NCI-H1092 (cell line): ENCODE data around the gene STEAP1.
"Not testable (repeated sequence)": the region's sequence is repeated elsewhere in the genome, so short reads cannot be mapped to it uniquely, and the experiment has no call there.

Experiments used
- DNase-seq: peaks from one replicate; lab custom pipeline; 2025; lab: John Stamatoyannopoulos, UW

STEAP1 gene

DNA sequence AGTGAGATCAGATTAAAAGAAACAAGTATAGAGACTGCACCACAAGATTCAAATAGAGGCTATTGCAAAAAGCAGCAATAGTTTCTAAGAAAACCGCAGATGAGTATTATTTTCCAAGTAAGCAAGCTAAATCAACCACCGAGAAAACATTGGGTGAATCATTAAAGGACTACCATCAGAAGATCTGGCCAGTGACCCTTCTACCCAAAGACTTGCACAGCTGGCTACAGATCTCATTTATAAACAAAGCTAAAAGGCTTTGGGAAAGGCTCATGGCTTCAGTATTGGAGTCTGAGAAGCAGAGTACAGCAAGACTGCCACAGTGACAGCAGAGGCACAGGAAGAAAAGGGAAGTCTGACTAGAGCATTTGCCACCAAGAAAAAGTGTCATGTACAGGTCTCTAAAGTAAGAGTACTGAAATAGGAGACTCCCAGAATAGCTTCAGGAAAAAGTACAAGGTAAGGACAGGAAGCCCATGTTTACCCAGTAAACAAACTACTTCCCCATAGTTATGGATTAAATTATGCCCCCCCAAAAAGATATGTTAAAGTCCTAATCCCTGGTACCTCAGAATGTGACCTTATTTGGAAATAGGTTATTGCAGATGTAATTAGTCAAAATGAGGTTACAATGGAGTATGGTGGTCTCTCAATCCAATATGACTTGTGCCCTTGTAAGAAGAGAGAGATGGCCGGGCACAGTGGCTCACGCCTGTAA is 19.0 kb downstream of the STEAP1 start:
- no peak for DNase-seq

DNA sequence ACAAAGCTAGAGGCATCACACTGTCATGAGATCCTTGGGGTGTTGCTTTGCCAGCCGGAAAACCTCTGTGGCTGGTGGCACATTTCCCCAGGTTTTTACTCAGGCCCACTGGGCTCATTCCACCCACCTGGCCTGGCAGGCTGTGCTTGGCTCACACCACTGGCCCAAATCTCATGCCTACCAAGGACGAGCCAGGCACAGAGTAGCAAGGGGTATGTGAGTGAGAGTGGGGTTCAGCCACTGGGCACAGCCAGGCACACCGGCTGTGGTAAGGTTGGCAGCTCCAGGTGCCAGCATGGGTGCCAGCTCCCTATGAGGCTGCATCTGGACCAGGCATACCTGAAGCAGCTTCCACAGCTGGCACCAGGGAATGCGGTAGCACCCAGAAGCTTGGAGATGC is 21.4 kb downstream of the STEAP1 start:
- DNase-seq: no peak

DNA sequence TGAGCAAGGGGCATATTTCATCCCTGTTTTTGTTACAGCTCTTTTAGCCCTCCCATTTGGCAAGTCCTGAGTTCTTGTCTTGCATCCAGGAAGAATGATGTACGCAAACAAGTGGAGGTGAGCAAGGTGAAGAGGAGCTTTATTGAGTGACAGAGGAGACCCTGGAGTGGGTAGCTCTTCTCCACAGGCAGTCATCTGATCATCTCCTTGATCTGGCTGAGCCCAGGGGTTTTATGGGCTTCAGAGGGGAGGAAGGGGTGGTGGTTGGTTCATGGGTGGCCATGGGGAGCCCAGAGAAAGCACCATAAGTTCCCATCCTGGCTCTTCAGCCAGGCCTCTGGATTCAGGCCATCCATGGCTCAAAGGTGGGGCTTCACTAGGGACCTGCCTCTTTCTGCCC is 21.9 kb downstream of the STEAP1 start:
- no peak for DNase-seq

DNA sequence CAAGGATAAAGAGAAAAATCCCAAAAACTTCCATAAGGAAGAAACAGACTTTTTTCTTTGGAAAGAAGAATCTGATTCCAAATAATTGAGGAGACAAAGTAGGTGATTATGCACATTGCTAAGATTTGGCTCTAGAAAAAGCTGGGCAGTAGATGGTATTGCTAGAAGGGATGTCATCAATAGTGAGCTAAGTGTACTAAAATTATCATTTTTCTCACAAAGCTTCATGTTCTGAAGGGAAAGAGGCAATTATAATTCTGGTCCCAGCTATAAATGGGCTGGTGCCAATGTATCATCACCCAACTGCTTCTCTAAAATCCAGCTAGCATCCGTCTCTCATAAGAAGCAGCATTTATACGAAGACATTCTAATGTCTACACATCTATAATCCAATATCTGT is 23.9 kb downstream of the STEAP1 start:
- no peak for DNase-seq

DNA sequence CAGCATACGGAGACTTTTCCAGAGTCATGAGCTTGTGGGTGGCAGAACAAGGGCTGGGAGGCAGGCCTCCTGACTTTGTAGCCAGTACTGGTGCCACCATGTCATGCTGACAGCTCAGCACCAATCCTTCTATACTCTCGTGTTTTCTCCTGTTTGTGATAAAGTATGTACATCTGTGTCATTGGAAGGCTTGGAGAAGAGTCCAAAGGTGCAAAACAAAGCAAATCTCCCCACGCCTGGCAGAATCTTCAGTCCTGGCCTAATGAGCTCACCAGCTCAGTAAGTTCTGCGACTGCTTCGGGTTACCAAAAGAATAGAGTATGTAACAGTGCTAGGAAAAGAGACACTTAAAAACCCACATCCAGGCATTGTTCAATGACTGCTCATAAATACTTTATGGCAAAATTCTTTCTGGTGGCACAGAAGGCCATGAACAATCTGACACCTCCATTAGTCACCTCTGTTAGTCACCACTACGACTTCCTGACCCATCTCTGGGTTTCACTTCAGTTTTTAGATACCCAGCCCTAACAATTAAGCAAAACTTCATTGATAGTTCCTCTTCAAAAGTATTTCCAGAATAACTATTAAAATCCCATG is 24.5 kb downstream of the STEAP1 start:
- DNase-seq: no peak

DNA sequence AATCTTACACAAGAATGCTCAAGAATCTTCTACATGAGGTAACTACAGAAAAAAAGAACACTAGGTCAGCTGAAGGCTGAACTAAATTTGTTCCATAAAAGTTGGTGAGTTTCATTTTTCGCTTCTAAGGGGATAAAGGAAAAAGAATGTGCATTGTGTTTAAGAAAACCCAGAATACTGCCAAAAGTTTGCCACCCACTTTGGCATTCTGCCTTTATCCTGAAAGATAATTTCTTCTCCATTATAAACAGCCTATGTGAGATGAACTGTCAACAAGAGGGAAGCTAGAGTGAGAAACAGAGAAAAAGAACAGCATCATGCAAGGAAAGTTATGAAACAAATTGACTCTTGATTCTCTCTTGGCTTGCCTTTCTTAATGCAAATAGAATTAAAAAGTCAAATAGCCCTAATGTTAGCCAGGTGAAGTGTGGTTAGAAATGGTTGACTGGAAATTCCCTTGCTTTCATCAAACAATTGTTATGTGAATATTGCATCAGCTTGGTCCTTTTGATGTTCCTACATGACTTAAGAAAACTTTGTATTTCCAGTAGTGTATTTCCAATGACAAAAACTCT is 25.8 kb downstream of the STEAP1 start:
- no peak for DNase-seq

DNA sequence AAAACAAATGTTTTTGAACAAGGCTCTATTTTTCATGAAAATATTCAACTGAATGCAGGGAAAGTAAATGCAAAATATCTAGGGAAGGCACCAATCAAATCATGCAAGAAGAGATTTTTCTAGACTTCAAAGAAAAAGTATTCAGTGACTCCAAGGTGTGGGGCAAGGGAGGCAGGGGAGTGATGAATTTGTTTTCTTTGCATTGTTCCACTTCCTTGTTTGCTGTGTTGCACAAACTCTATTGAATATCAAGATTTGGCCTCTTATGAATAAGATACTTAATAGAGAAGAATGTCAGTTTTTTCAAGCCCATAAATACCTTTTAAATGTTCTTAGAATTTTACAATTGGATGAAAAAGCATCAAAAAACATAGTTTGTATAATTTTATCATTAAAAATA is 26.4 kb downstream of the STEAP1 start:
- DNase-seq: no peak

DNA sequence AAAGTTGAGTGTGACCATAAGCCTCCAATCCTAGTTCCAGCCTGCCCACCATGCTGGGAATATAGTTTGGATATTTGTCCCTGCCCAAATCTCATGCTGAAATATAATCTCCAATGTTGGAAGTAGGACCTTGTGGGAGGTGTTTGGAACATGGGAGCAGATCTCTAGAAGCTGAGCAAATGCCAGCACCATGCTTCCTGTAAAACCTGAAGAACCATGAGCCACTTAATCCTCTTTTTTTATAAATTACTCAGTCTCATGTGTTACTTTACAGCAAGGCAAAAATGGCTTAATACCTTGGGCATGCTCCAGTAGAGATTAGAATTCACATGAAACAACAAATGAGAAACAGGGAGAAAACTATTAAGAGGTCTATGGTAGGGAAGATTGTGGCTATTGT is 27.2 kb downstream of the STEAP1 start:
- no peak for DNase-seq

DNA sequence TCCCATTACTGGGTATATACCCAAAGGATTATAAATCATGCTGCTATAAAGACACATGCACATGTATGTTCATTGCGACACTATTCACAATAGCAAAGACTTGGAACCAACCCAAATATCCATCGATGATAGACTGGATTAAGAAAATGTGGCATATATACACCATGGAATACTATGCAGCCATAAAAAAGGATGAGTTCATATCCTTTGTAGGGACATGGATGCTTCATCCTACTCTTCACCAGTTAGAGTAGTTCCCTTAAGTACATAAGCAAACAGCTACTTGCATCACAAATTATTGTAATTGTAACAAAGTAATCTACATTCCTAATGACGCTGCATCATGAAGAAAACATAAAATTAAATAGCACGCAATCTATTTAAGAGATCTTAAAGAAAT is 32.0 kb downstream of the STEAP1 start:
- not testable (repeated sequence) for DNase-seq

DNA sequence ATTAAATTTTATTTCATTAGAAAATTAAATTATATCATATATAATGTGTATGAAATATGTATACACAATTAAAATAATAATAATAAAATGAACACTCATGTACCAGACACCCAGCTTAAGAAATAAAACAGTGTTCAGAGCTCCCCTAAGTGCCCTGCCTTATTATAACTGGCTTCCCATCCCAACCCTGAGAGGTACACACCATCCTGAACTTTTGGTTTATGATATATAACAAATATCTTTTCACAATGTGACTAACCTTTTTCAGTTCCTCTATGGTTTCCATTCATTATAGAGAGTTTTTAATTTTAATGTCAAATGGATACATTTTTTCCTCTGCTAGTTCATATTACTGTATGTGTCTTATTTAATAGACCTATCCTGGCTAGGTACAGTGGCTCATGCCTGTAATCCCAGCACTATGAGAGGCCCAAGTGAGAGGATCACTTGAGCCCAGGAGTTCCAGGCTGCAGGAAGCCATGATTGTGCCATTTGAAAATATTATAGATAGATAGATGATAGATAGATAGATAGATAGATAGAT is 33.3 kb downstream of the STEAP1 start:
- DNase-seq: no peak

DNA sequence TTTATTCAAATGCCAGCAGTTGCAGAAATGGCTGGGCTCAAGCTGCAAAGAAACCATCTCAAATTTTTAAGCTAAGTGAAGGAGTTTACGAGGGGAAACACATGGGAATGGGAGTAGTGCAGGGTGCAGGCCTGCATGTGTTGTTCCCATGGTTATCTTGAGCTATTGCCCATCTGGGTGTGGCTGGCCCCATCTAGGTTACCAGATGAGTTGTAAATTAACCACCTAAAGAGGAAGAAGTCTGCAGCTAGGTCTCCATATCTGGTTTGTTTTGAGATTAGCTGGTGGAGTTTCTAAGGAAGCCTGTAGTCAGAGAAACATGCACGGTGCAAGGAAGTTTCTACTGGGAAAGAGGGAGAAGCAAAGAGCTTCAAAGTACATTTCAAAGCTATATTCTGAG is 34.0 kb downstream of the STEAP1 start:
- no peak for DNase-seq

DNA sequence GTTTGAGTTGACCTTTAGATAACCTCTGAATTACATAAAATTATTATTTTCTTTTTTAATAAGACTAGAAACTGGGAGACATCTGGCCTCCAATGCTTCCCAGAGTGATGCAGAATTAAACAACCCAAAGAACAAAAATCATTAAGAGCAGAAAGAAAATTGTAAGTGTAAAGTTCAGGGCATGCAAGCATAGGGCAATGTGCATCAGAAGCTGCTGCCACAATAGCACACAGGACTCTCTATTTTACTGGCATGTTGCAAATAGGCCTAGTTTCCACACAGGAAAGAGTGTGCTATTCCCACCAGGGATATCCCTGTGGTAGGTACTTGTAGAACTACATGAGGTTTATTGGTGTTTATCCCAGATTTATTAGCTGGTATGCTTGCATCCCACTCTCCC is 36.7 kb downstream of the STEAP1 start:
- DNase-seq: no peak

DNA sequence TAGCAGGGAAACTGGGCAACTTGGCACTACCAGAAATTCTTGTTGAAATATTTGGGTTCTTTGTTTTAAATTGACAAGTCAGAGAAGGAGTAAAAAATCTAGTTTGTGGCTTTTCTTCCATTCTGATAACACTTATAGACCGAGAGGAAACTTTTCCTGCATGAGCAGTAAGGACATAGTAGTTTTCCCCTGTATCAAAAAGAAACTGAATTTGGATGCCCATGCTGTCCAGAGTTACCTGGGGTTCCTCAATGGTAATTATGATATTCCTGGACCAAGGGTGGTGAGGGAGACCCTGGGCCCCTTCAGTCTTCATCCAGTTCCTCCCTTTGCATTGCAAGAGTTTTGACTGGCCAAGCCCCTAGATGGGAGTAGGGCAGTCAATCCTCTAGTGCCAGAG is 37.4 kb downstream of the STEAP1 start:
- no peak for DNase-seq

DNA sequence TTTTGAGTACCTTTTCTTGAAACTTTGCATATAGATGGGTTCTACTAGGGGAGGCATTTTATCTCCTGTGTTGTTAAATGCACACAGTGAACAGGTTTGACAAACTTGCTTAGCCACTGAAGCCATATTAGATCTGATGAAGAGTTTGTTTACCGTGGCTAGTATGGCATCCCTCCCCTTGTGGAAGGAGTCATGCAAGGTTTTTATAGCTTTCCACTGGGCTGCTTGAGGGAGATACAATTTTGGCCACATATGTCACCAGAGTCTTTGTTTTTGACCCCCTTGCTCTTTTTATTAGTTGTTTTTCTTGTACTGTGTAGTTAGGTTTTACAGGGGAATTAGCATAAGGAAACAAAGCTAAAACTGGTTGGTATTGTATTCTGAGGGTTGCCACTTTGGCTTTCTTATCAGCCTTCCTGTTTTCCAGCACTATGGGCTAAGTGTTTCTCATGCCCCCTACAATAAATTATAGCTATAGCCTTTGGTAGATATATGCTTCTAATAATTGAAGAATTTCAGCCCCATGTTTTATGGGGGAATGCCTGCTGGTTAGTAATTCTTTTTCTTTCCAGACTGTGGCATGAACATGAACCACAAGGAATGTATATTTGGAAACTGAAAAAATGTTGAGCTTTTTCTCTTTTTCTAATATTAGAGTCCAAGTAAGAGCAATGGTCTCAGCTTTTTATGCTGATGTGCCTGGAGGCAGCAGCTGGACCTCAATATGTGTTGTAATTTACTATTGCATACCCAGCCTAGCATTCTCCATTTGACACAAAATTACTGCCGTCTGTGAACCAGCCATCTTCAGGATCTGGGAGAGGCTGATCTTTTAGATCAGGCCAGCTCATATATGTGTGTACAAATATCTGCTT is 38.8 kb downstream of the STEAP1 start:
- DNase-seq: no peak

DNA sequence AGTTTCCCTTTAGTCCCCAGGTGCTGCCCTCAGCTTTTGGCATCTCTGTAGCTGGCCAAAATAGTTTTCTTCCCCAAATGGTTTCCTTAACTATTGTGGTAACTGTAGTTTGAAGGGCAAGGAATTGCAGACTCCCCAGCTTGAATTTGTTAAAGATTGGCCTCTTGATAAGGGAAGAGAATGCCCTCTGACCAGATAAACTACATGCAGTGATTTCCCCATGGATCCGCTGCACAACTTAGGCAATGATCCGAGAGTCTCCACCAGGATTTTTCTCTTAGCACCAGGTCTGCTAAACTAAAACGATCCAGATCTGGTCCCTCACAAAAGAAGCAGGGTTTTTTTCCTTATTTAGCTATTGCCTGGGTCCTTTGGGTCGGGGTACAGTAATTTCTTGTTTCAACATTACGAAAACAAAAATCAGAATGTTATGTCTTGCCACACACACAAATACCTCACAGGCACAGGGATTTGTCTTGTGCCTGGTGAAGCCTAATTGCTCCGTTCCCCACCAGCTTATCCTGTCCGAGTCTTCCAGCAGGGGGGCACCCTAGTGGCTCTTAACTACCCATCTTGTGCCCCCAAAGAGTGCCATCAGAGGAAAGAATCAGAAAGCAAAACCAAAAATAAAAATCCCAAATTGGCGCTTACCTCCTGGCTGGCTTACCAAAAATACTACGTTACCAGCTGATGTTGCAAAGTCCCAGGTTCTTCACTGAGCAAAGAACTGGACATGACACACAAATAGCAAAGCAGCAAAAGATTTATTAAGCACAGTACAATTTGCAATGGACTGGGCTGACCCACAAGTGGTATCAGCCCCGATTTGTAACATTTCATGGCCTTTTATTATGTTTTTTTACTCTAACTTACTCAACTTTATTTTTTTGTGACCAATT is 40.9 kb downstream of the STEAP1 start:
- DNase-seq: no peak

DNA sequence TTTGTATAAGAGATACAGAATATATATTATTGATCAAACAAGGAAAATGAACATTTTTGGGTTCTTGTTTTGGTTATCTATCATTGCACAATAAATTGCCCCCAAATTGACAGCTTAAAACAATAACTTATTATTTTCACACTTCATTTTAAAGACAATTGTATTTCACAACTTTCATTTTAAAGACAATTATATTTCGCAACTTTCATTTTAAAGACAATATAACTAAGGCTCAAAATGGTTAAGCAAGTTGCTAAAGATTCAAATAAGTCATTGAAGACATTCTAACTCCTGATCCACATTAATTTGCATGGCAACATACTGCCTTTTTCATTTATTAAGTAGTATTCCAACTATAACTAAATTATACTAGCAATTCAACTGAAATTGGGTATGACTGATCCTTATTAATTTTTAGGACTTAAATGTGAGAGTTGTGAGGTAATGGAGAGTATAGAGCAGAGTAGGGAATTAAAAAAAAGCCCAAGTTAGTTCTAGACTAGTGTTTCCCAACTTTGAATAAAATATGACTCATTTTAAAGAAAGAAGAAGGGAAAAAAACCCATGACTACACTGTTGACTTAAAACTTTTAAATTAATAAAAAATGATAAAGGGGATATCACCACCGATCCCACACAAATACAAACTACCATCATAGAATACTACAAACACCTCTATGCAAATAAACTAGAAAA is 47.4 kb downstream of the STEAP1 start:
- no peak for DNase-seq

DNA sequence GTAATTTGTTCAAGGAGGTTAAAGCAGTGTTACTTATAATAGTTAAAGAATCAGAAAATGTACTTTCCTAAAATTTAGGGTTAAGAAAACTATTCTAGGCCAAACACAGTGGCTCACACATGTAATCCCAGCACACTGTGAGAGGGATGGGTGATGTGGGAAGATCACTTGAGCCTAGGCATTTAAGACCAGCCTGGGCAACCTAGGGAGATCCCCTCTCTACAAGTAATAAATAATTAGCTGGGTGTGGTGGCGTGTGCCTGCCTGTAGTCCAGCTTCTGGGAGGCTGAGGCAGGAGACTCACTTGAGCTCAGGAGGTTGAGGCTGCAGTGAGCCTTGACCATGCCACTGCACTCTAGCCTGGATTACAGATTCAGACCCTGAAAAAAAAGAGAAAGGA is 53.7 kb downstream of the STEAP1 start:
- DNase-seq: no peak

DNA sequence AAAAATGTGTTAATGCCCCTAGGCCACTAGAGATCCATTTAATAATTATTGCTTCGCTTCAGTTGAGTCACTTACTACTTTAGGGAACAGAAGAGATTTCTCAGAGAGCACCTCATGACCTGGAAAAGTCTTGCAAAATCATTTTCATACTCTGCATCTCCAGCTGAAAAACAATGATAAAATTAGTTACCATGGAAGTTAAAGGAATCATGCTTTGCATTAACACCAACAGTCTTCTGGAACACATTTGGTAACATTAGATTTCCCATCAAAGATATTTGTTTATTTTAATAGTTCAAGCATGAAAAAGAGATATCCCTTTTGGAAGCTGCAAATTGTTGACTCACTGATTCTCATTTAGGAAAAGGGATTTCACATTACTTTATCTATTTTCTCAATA is 55.5 kb downstream of the STEAP1 start:
- DNase-seq: no peak

DNA sequence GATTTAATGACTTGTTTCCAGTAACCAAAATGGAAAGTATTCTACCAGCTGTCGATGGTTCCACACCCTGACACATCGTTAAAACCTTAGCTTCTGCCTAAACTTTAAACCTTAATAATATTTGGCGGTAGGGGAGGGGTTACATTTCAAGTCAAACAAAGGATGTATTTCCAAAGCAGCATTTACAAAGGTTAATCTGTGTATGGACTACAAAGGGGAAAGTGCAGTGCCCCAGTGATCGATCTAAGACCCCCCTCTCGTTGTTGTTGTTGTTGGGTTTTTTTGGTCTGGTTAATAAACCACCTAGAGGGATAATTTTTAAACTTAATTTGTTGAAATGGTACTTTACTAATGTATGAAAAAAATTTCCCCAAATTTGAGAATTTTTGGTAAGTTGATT is 56.2 kb downstream of the STEAP1 start:
- no peak for DNase-seq

DNA sequence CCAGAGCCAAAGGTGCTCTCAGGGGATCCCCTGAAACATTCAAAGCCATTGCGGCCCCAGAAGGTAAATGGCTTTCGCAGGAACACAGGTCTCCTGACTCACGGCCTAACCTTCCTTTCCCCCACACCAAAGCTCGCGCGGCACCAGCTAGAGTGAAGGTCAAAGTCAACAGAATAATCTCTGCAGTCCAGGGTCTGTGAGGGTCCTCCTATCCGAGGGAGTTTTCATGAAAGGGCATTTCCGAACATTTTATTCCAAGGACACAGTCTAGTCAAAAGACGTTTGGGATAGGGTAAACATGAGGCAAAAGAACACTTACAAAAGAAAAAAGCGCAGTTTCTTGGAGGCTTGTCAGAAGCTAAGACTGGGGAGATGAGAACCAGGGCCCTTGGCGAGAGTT is 56.7 kb downstream of the STEAP1 start:
- DNase-seq: no peak
